ENCODE measurements around the gene EZR. TPM values are rescaled to one million over a fixed set of nuclear protein-coding genes. Genes with fewer than 3 reads are reported as not detected.

Gene EZR
- total RNA-seq, 1 experiment from 2014 or later, result 1,402 TPM

DNA sequence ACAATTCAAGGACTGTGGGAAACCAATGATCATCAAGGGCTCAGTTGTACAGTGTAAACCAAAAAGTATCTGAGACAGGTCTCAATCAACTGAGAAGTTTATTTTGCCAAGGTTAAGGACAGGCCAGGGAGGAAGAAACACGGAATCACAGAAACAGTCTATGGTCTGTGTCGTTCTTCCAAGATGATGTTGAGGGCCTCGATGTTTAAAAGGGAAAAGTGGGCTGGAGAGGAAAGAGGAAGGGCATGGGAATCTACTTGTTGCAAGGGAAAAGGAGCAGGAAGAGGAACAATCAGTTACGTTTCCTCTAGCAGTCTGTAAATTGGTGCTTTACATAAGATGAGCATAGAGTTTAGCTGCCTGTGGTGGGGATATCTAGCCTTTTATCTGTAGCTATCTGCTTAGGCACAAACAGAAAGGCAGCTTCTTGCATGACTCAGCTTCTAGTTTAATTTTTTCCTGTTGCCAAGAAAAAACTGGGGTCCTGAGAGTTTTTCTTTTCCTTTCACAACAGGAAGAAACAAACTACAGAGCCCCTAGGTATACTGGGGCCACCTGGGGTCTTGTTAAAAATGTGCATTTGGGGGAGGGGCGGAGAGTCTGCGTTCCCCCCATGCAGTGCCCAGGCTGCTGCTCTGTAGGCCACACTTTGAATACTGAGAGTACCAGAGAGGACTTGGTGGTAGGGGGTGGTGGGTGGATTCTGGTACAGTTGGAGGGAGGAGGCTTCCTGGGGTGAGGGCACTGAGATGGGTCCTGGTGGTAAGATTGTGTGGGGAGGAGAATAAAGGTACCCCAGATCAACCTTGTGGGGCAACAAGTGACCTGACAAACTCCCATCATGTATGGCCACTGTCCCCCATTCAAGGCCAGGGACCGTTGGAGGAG is 35.3 kb upstream of the EZR start:
- DNase-seq (ENCODE audit: low read depth, low spot score) (no peak), ATAC-seq (no peak)
- peaks cover 38% of the 10 kb centered on the region for H3K79me2 ChIP-seq (ENCODE audit: insufficient read depth, low read length)
- RAD21 ChIA-PET (ENCODE audit: low non-redundant PET in 1 of 2, low total read pairs in 2 of 2, uncharacterized antibody in 2 of 2, unreplicated experiment in 2 of 2), result interaction anchor here (0.6 to 1.9 kb wide), 3 partner anchors 15 to 124 kb away, joined by 4 to 10 read pairs (median 5); partner anchors contain the start of gene EZR (in 1 of the 2)
- no peak overlapping the region for H2AFZ ChIP-seq (ENCODE audit: low read depth, low read length, poor library complexity, severe bottlenecking)
- H3K9ac ChIP-seq (ENCODE audit: low read length), result peak overlapping the region; percentile 73
- peaks cover 74 to 95% of the 10 kb centered on the region in 2 experiments for H3K4me1 ChIP-seq (ENCODE audit: control insufficient read depth in 1 of 2, insufficient read depth in 2 of 2, low read length in 2 of 2)
- H3K4me2 ChIP-seq (ENCODE audit: low read length), result peak overlapping the region; percentile 89
- H3K27me3 ChIP-seq (ENCODE audit: insufficient read depth, low read length), result no peaks in the 10 kb centered on the region
- CTCF ChIA-PET, result interaction anchor here (0.7 to 1.8 kb wide), 2 partner anchors 15 to 136 kb away, joined by 3 read pairs; no protein-coding TSS in a partner anchor
- no peak for TF ChIP-seq SP1 (IDR thresholded peaks at IDR 0.05; ENCODE audit: low read depth)
- TF ChIP-seq CBX3 (IDR thresholded peaks at IDR 0.05; ENCODE audit: low read depth), result no peak
- POLR2A ChIA-PET, result interaction anchor here (0.5 to 5.8 kb wide), 13 partner anchors 8 to 148 kb away, joined by 3 to 109 read pairs (median 3); partner anchors contain the start of gene EZR
- H3K36me3 ChIP-seq (ENCODE audit: control insufficient read depth in 1 of 2, insufficient read depth in 2 of 2, low read length in 2 of 2), result no peaks in the 10 kb centered on the region
- no TSS peak for BruUV-seq (replicated peaks)
- H3K9me2 ChIP-seq (ENCODE audit: insufficient read depth), result no peaks in the 10 kb centered on the region
- H3K4me3 ChIP-seq (replicated peaks in 1 of 2; ENCODE audit: low read depth in 1 of 2, low read length in 2 of 2), result peak overlapping the region; percentile 30 to 56
- intact Hi-C loops (cut with micrococcal nuclease), result loop anchor here (5.0 kb wide), 1 partner anchor 143 kb away; no protein-coding TSS in a partner anchor
- no peaks in the 10 kb centered on the region for H4K20me1 ChIP-seq (ENCODE audit: insufficient read depth)
- peak overlapping the region; percentile 85 for H3K27ac ChIP-seq (ENCODE audit: low read depth, low read length)
- H3K9me3 ChIP-seq (ENCODE audit: control insufficient read depth in 1 of 2, insufficient read depth in 1 of 2, low read depth in 1 of 2, low read length in 2 of 2), result no peaks in the 10 kb centered on the region

GRCh38 chr6:158853880-158854213 is 34.7 kb upstream of the EZR start:
- intact Hi-C loops (cut with micrococcal nuclease), result loop anchor here (1.0 to 5.0 kb wide), 3 partner anchors 15 to 143 kb away; no protein-coding TSS in a partner anchor
- H3K4me3 ChIP-seq (replicated peaks in 1 of 2; ENCODE audit: low read depth in 1 of 2, low read length in 2 of 2), result peak overlapping the region; percentile 30 to 56
- TSS peak; percentile 80 for BruUV-seq (replicated peaks)

More at GRCh38 chr6:158853880-158854213, 34.7 kb upstream of the EZR start:
- H2AFZ ChIP-seq (ENCODE audit: low read depth, low read length, poor library complexity, severe bottlenecking), result no peak overlapping the region
- POLR2A ChIA-PET, result interaction anchor here (0.6 to 5.8 kb wide), 12 partner anchors 8 to 148 kb away, joined by 3 to 109 read pairs (median 4); partner anchors contain the start of gene EZR
- RAD21 ChIA-PET (ENCODE audit: low non-redundant PET in 1 of 2, low total read pairs in 2 of 2, uncharacterized antibody in 2 of 2, unreplicated experiment in 2 of 2), result interaction anchor here (0.6 to 1.9 kb wide), 4 partner anchors 16 to 123 kb away, joined by 3 to 10 read pairs (median 4); partner anchors contain the start of gene EZR (in 1 of the 2)
- CTCF ChIA-PET, result interaction anchor here (0.7 to 1.8 kb wide), 2 partner anchors 16 to 135 kb away, joined by 3 read pairs; no protein-coding TSS in a partner anchor
- H3K79me2 ChIP-seq (ENCODE audit: insufficient read depth, low read length), result peaks cover 42% of the 10 kb centered on the region
- peak overlapping the region; percentile 89 for H3K4me2 ChIP-seq (ENCODE audit: low read length)
- no peaks in the 10 kb centered on the region for H4K20me1 ChIP-seq (ENCODE audit: insufficient read depth)
- H3K9me3 ChIP-seq (ENCODE audit: control insufficient read depth in 1 of 2, insufficient read depth in 1 of 2, low read depth in 1 of 2, low read length in 2 of 2), result no peaks in the 10 kb centered on the region
- H3K9ac ChIP-seq (ENCODE audit: low read length), result peak overlapping the region; percentile 73
- no peaks in the 10 kb centered on the region for H3K9me2 ChIP-seq (ENCODE audit: insufficient read depth)
- DNase-seq (ENCODE audit: low read depth, low spot score) (no peak), ATAC-seq (0 out of 2 replicates have a peak, but pooled peaks have one; percentile 23)
- H3K27me3 ChIP-seq (ENCODE audit: insufficient read depth, low read length), result no peaks in the 10 kb centered on the region
- peak overlapping the region; percentile 85 for H3K27ac ChIP-seq (ENCODE audit: low read depth, low read length)
- peaks cover 78 to 100% of the 10 kb centered on the region in 2 experiments for H3K4me1 ChIP-seq (ENCODE audit: control insufficient read depth in 1 of 2, insufficient read depth in 2 of 2, low read length in 2 of 2)
- H3K36me3 ChIP-seq (ENCODE audit: control insufficient read depth in 1 of 2, insufficient read depth in 2 of 2, low read length in 2 of 2), result no peaks in the 10 kb centered on the region
- TF ChIP-seq ATF3 (IDR thresholded peaks at IDR 0.05), result no peak
- TF ChIP-seq, protein P1, sequence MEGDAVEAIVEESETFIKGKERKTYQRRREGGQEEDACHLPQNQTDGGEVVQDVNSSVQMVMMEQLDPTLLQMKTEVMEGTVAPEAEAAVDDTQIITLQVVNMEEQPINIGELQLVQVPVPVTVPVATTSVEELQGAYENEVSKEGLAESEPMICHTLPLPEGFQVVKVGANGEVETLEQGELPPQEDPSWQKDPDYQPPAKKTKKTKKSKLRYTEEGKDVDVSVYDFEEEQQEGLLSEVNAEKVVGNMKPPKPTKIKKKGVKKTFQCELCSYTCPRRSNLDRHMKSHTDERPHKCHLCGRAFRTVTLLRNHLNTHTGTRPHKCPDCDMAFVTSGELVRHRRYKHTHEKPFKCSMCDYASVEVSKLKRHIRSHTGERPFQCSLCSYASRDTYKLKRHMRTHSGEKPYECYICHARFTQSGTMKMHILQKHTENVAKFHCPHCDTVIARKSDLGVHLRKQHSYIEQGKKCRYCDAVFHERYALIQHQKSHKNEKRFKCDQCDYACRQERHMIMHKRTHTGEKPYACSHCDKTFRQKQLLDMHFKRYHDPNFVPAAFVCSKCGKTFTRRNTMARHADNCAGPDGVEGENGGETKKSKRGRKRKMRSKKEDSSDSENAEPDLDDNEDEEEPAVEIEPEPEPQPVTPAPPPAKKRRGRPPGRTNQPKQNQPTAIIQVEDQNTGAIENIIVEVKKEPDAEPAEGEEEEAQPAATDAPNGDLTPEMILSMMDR (IDR thresholded peaks at IDR 0.05 in 2 of 3, conservative IDR thresholded peaks at IDR 0.05 in 1 of 3; ENCODE audit: borderline replicate concordance in 1 of 3, insufficient read depth in 1 of 3, low read depth in 2 of 3, low read length in 2 of 3), result no peak
- TF ChIP-seq RAD21 (IDR thresholded peaks at IDR 0.05; ENCODE audit: low read depth), result no peak
- no peak for TF ChIP-seq POLR2AphosphoS5 (IDR thresholded peaks at IDR 0.05; ENCODE audit: low read depth, low read length)
- no peak for TF ChIP-seq ELF1 (IDR thresholded peaks at IDR 0.05; ENCODE audit: borderline replicate concordance, low read depth)

Data from HCT116 (cell line).